MG63 (cell line): Measurements from ENCODE around the gene FILIP1L. TPM values are rescaled to one million over a fixed set of nuclear protein-coding genes. Genes with fewer than 3 reads are reported as not detected.

Experiments
- DNase-seq: peaks from one replicate; pipeline ENCODE4 v3.0.0-alpha.2; 2020
- H3K27me3 ChIP-seq: fragments of 250-450 bp; sonication (Bioruptor Pico); 2 replicates; pipeline ENCODE4 v1.5.1; 2020; ENCODE audit warnings: mild to moderate bottlenecking, moderate library complexity
- H3K36me3 ChIP-seq: fragments of 250-450 bp; sonication (Bioruptor Pico); 2 replicates; pipeline ENCODE4 v1.5.1; 2020; ENCODE audit warnings: mild to moderate bottlenecking, moderate library complexity
- H3K4me3 ChIP-seq: fragments of 250-450 bp; sonication (Bioruptor Pico); 2 replicates; pipeline ENCODE4 v1.5.1; 2020; ENCODE audit warnings: mild to moderate bottlenecking, moderate library complexity
- H3K9me3 ChIP-seq: fragments of 250-450 bp; sonication (Bioruptor Pico); 2 replicates; pipeline ENCODE4 v1.5.1; 2020; ENCODE audit warnings: mild to moderate bottlenecking, moderate library complexity
- total RNA-seq: library from RNA; depleted of rRNA; stranded (reverse); fragments of >200 nt; shearing (Covaris generic); gene quantifications from 2 replicates; pipeline ENCODE4 v1.2.3, GENCODE V29; 2014; ENCODE audit warnings: low replicate concordance

FILIP1L gene
- total RNA-seq, 1 experiment from 2014 or later = 19.9 TPM

DNA sequence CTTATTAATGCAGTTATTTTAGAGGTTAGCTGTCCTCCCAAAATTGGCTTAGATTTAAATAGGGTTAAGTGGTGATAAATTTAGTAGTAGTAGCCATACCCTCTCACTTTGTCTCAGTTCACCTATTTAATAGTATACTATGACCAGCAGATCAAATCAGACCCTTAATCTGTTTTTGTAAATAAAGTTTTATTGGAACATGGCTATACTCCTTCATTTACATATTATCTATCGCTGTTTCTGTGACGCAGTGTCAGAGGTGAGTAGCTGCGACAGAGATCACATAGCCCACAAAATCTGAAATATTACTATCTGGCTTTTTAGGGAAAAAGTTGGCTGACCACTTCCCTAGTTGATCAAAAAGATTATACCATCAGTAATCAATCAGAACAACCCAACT, 113.2 kb downstream of the FILIP1L start:
- no peak for DNase-seq
- H3K4me3 ChIP-seq = no peak overlapping the region
- H3K9me3 ChIP-seq = peaks cover 4% of the 10 kb centered on the region

DNA sequence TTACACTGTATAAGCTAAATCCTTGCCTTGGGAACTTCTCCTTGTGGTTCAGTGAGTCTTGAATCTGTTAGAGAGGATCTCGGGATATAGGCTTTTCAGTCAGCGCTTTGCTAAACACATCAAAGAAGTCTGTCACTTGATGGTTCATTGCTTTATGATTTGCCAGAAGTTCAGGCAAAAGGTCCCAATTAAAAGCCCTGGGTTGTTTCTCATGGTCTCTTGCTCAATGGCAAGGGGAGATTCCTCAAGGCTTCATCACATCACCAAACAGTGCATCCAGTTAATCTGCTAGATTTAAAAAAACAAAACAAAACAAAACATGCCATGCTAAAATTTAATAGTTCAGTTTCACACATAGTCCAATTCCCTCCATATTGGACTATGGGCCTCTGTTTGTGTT, 114.8 kb downstream of the FILIP1L start:
- DNase-seq = no peak
- H3K36me3 ChIP-seq = no peaks in the 10 kb centered on the region; the same call in 1 of the 2 replicates
- peaks cover 9% of the 10 kb centered on the region for H3K9me3 ChIP-seq
- no peak overlapping the region for H3K4me3 ChIP-seq
- no peaks in the 10 kb centered on the region for H3K27me3 ChIP-seq

More for the DNA sequence above, 113.2 kb downstream of the FILIP1L start:
- H3K36me3 ChIP-seq = no peaks in the 10 kb centered on the region; the same call in 1 of the 2 replicates
- H3K27me3 ChIP-seq = no peaks in the 10 kb centered on the region

DNA sequence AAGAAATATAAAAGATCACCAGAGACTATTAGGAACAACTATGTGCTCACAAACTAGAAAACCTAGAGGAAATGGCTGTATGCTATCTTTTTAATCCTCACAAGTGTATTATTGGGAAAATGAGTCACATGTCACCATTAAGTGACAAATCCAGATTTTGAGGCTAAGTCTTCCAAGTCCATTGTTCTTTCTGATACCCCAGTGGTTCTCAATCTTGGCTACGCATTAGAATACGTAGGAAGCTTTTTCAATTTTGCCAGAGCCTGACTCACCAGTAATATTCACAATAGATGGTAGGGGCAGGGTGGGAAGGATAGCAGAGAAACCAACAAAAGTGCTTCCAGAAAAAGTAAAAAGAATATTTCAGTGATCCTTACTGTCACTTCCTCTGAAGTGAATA, 117.0 kb downstream of the FILIP1L start:
- Histone ChIP-seq H3K36me3 (no peaks in the 10 kb centered on the region; the same call in 1 of the 2 replicates), H3K4me3 (no peak overlapping the region), H3K9me3 (peaks cover 24% of the 10 kb centered on the region), H3K27me3 (no peaks in the 10 kb centered on the region)
- peak; percentile 18 for DNase-seq

DNA sequence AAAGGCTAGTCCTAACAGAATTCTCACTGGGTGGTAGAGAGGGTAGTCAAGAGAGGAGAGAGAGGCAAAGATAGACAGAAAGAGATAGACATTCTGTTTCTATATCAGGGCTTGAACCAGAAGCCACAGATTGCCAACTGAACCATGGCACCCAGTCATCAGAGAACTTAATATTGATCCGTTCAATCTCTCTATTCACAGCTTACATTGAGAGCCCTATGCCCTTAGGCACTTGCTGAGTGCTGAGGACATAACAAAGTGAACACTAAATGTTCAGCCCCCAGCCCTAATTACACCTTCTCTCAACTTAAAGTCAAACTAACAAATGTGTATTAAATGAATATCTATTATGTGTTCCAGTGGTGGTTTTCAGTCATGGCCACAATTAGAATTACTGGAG, 124.1 kb downstream of the FILIP1L start:
- Histone ChIP-seq H3K9me3 (peaks cover 17% of the 10 kb centered on the region), H3K4me3 (no peak overlapping the region), H3K27me3 (no peaks in the 10 kb centered on the region), H3K36me3 (no peaks in the 10 kb centered on the region)
- DNase-seq = no peak

DNA sequence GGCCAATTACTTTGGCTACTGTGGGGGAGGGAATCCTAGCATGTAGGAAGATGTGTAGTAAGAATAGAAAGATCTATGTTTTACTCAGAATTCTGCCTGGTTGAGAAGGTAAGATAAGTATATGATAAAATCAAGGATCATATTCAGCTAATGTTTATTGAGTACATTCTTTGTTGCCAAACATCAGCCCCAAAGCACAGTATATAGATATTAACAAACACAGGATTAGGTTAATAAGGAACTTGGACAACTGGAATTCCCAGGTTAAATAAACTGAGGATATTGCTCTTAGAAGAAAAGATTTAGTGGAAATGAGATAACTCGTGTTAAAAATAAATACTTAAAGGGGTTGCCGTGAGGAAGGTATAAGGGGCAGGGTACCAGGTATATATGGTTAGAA, 129.6 kb downstream of the FILIP1L start:
- Histone ChIP-seq H3K4me3 (no peak overlapping the region), H3K36me3 (no peaks in the 10 kb centered on the region), H3K9me3 (no peaks in the 10 kb centered on the region), H3K27me3 (no peaks in the 10 kb centered on the region)
- no peak for DNase-seq

DNA sequence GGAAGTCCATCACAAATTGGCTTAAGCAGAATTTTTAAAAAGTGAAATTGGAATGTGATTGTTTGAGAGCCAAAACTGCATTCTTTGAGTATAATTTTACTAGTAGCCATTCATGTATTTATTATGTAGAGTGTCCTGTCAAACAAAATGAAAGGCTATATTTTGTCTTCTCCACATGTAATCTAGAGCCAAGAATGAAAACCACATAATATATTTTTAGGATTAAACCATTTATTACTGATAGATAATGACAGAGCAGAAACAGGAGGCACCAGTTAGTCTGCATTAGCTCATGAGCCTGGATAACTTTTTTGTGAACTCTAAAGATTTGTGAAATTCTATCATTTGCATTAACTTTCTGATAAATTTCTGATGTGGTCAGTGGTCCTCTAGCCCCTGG, 130.2 kb downstream of the FILIP1L start:
- no peak for DNase-seq

DNA sequence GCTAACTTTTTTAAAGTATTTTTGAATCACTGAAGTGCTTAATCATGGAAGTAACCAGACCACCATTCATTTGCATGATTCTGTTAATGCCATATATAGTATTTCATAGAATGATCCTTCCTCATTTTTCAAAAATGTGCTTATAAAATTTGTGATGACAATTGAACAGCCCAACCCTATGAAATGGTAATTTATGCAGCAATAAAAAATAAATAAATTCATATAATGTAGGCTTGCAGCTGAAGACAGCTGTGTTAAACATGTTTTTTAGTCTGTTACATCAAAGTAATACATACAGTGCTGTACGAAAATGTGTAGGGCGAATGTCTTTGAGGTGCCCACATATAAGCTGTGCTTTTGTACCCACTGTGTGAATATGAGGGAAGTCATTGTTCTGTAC, 131.7 kb downstream of the FILIP1L start:
- no peaks in the 10 kb centered on the region for H3K27me3 ChIP-seq
- H3K4me3 ChIP-seq = no peak overlapping the region
- H3K9me3 ChIP-seq = no peaks in the 10 kb centered on the region
- H3K36me3 ChIP-seq = no peaks in the 10 kb centered on the region
- DNase-seq = no peak

More for the DNA sequence above, 130.2 kb downstream of the FILIP1L start:
- no peaks in the 10 kb centered on the region for H3K27me3 ChIP-seq
- H3K4me3 ChIP-seq = no peak overlapping the region
- no peaks in the 10 kb centered on the region for H3K9me3 ChIP-seq
- H3K36me3 ChIP-seq = no peaks in the 10 kb centered on the region

DNA sequence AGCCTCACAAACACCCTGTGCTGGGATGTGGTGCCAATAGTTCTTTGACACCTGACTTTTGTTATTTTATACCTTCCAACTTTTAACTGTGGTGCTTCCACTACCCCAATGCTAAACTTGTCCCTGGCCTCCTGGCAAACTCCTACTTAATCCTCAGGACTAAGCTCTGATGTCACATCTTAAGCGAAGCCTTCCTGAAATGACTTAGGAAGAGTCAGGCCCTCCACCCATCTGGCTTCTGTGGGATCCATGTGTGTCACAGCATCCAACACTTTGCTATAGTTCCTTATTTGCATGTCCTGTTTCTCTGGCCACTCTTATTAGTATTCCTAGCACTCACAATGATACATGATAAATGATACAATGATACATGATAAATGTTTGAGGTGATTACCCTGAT, 133.2 kb downstream of the FILIP1L start:
- Histone ChIP-seq H3K4me3 (no peak overlapping the region), H3K36me3 (no peaks in the 10 kb centered on the region), H3K9me3 (peaks cover 3% of the 10 kb centered on the region), H3K27me3 (no peaks in the 10 kb centered on the region)
- no peak for DNase-seq

DNA sequence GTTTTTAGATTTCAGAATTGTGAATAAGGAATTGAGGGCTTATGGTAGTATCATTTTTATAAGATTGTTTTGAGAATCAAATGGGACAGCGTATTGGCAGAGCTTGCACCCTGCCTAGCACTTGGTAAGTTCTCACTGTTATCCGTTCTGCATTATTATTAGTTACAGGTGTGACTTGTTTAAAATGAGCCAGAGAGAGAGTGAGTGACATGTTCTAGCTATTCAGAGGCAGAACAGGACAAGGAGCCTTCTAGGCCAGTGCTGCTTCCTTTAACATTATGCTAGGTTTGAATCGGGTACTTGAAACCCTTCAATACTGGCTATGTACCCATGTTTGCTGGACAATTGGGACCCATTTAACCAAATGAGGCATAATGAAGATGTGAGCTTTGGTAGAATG, 133.7 kb downstream of the FILIP1L start:
- Histone ChIP-seq H3K9me3 (peaks cover 3% of the 10 kb centered on the region), H3K27me3 (no peaks in the 10 kb centered on the region), H3K36me3 (no peaks in the 10 kb centered on the region), H3K4me3 (no peak overlapping the region)
- no peak for DNase-seq

DNA sequence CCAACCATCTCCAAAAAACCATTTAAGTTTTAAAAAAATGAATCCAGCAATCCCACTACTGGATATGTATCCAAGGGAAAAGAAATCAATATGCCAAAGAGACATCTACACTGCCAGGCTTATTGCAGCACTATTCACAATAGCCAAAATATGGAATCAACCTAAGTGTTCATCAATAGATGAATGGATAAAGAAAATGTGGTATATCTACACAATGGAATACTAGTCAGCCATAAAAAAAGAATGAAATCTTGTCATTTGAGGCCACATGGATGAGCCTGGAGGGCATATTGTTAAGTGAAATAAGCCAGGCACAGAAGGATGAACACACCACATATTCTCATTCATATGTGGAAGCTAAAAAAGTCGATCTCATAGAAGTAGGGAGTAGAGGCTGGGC, 136.1 kb downstream of the FILIP1L start:
- Histone ChIP-seq H3K27me3 (no peaks in the 10 kb centered on the region), H3K4me3 (no peak overlapping the region), H3K9me3 (peaks cover 3% of the 10 kb centered on the region), H3K36me3 (no peaks in the 10 kb centered on the region)
- DNase-seq = no peak

DNA sequence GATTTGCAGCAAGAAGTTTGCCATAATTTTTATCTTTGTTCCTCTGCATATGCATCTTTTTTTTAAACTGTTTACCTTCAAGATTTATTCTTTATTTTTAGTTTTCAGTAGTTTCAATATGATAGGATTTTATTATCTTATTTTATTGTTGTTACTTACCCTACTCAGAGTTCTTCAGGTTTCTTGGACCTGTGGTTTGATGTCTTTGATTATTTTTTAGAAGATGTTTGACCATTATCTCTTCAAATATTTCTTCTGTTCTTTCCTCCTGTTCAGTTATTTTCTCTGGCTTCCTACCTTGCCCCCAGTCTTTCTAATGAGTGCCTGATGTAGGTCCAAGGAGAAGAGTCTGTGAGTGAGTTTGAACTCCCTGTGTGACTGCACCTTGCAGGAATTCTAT, 137.7 kb downstream of the FILIP1L start:
- Histone ChIP-seq H3K36me3 (no peaks in the 10 kb centered on the region), H3K27me3 (no peaks in the 10 kb centered on the region), H3K4me3 (no peak overlapping the region), H3K9me3 (peaks cover 3% of the 10 kb centered on the region)
- no peak for DNase-seq

DNA sequence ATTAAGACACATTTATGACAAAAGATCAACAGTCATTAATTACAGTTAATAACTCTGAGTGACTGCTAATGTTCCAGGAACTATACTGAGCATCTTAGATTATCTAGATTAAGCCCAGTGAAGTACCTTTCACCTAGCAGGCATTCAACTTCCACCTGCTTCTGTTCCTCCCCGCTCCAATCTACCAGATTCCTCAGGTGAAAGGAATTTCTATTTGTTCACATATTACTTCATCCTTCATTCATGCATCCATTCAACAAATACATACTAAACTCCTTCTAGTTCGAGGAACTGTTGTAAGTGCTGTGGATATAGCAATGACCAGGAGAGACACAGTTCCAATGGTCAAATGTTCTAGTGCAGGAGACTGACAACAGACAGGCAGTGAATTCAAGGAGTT, 139.3 kb downstream of the FILIP1L start:
- H3K9me3 ChIP-seq = peaks cover 3% of the 10 kb centered on the region
- DNase-seq = no peak
- no peak overlapping the region for H3K4me3 ChIP-seq
- H3K27me3 ChIP-seq = no peaks in the 10 kb centered on the region
- H3K36me3 ChIP-seq = no peaks in the 10 kb centered on the region

DNA sequence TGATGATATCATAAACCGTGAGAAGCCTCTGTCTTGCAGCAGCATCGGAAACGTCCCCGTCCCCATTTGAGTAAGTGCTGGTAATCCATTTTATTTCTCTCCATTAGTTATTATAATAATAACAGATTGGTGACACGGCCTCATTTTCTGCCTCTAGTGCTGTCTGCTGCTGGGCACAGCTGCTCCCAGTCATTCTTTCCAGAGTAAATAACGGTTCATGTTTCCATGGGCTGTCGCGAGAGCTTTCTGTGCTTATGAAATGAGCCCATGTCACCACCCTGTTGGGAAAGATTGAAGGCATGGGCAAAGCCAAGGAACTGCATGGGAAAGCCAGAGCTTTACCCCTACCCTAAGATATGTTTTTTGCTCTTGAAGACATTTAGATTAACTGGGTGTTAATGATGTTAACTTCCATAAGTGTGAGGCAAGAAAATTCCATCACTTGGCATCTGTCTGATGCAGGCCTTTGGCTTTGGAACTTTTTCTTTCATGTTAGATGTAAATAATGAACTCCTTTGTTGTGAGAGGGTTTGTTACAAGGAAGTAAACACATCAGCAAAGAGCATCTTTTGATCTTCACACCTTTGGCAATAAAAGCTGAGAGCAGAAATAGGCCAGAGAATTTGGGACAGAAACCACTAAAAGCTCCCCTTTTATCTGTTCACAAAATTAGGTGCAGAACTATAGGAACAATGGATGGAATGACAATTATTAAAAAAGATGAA, 141.8 kb downstream of the FILIP1L start:
- H3K4me3 ChIP-seq = no peak overlapping the region
- DNase-seq = no peak

DNA sequence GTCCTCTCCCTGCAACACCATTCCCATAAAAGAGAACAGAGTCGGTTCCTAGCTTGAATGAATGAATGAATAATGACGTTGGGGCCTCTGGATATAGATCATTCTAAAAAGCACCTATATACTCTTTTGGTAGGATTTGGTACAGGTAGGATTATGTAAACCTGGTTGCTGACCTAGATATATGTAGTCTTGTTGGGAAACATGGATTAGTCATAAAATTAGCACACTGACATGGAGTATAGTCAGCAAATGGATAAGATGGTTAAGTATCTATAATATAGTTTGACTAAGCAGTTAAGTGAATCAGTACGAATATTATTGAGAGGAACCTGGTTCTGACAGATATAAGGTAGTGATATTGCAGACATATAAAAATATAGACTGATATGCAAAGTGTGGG, 142.5 kb downstream of the FILIP1L start:
- no peak for DNase-seq
- no peak overlapping the region for H3K4me3 ChIP-seq
- H3K9me3 ChIP-seq = peaks cover 2% of the 10 kb centered on the region
- H3K36me3 ChIP-seq = no peaks in the 10 kb centered on the region
- no peaks in the 10 kb centered on the region for H3K27me3 ChIP-seq

More for the DNA sequence above, 141.8 kb downstream of the FILIP1L start:
- H3K9me3 ChIP-seq = peaks cover 3% of the 10 kb centered on the region
- no peaks in the 10 kb centered on the region for H3K27me3 ChIP-seq
- no peaks in the 10 kb centered on the region for H3K36me3 ChIP-seq

DNA sequence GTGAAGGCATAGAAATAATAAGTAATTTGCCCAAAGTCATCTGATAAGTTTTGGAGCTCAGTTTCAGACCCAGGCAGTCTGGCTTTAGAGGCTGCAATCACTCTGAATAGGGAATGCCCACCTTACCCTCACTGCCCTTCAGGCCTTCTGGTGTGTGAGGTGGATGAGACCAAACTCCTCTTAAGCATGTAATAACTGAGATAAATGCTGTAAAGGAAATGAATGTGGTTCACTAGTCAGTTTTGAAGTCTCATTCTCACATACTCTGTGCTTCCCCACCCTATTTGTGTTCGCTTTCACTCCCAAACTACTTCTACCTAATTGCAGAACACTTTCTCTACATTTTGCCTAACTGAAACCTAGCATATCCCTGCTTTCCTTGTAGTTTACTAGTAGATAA, 144.1 kb downstream of the FILIP1L start:
- DNase-seq = no peak
- no peaks in the 10 kb centered on the region for H3K27me3 ChIP-seq
- no peaks in the 10 kb centered on the region; the same call in 1 of the 2 replicates for H3K9me3 ChIP-seq
- no peak overlapping the region for H3K4me3 ChIP-seq
- no peaks in the 10 kb centered on the region for H3K36me3 ChIP-seq

DNA sequence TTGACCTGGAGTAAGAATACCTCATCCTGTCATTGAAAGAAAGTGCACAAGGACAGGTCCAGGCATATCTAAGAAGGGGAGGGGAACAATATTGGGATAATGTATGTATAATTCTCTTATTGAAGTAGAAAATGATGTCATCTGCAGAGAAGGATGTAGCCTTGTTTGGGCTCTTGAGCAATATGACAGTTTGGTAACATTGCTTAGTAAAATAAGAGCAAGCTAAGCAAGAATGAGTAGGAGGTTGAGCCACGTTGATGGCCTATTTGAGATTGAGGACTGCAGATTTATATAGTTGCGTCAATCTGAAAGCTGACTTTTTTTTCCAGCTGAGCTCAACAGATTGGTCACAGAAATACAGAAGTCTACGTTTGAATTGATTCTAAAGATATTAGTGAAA, 145.2 kb downstream of the FILIP1L start:
- Histone ChIP-seq H3K27me3 (no peaks in the 10 kb centered on the region), H3K4me3 (no peak overlapping the region), H3K9me3 (no peaks in the 10 kb centered on the region; the same call in 1 of the 2 replicates), H3K36me3 (no peaks in the 10 kb centered on the region)
- DNase-seq = no peak

DNA sequence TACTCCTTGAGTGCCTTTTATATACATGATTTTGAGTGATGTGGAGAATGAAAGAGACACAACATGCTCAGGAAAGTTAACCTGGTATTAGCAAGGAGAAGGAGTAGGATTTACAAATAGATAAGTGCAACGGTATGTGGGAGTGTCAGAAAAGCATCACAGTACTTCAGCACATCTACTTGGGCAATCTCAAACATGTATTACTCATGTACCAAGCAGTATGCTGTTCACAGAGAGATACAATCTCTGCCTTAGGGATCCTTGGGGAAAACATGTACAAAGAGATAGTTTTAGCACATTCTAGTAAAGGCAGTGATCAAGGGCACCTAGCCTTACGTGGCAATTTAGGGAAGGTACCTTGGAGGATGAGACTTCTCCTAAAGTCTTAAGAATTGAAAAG, 146.5 kb downstream of the FILIP1L start:
- no peaks in the 10 kb centered on the region; the same call in 1 of the 2 replicates for H3K9me3 ChIP-seq
- H3K36me3 ChIP-seq = no peaks in the 10 kb centered on the region
- H3K4me3 ChIP-seq = no peak overlapping the region
- DNase-seq = no peak
- no peaks in the 10 kb centered on the region for H3K27me3 ChIP-seq

DNA sequence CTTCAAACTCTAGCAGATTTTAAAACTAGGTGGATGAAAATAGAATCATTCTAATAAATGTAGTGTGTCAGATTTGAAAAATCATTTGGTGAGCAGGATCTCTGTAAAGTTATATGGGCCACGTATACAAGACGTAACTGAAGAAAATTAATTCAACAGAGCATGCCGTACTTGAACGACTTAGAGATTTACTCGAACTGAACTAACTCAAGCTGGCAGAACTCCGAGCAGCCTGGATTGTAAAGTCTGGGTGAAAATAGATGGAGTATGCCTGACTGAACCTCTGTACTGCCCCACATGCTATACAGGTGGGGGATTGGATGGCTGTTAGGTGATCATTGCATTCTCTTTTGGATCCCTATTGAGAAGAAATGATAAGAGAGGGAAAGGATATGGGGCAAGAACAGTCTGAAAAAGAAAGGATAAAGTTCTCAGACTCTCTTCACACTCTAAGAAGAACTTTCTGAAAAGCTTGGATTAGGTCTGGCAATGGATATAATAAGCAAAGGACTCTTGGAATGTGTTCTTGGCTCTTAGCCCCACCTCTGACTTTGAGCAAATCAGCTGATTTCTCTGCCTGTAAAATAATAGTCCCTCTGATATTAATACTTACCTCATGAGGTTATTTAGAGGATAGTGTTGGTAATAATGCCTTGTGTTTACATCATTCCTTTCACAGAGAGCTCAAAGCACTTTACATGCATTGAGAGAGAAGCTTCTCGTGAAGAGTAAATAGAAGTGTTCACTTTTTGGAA, 147.5 kb downstream of the FILIP1L start:
- Histone ChIP-seq H3K4me3 (no peak overlapping the region), H3K36me3 (no peaks in the 10 kb centered on the region), H3K9me3 (no peaks in the 10 kb centered on the region; the same call in 1 of the 2 replicates), H3K27me3 (no peaks in the 10 kb centered on the region)
- peak; percentile 29 for DNase-seq
